H9 (cell line): ENCODE data around the gene PLEK. TPM values are rescaled to one million over a fixed set of nuclear protein-coding genes. Genes with fewer than 3 reads are reported as not detected.

ENCODE experiments used
- DNase-seq: peaks from one replicate; pipeline ENCODE4 v3.0.0-alpha.2; 2017
- H2AFZ ChIP-seq: one replicate; pipeline ENCODE4 v1.6.1; 2013; ENCODE audit warnings: mild to moderate bottlenecking, low read length, control low read depth, moderate library complexity
- H2AK5ac ChIP-seq: 2 replicates; pipeline ENCODE4 v1.6.1; 2013; ENCODE audit warnings: low read length, control low read depth, mixed read lengths; ENCODE audit not compliant: insufficient read length
- H2BK120ac ChIP-seq: one replicate; pipeline ENCODE4 v1.6.1; 2013; ENCODE audit warnings: low read depth, mild to moderate bottlenecking, low read length, control low read depth, inconsistent platforms; ENCODE audit not compliant: poor library complexity, severe bottlenecking
- H2BK12ac ChIP-seq: 2 replicates; pipeline ENCODE4 v1.6.1; 2013; ENCODE audit warnings: low read length, control low read depth, mixed read lengths, low read depth; ENCODE audit not compliant: insufficient read length
- H2BK15ac ChIP-seq: 2 replicates; pipeline ENCODE4 v1.6.1; 2013; ENCODE audit warnings: low read depth, low read length, control low read depth
- H2BK20ac ChIP-seq: one replicate; pipeline ENCODE4 v1.6.1; 2013; ENCODE audit warnings: low read depth, mild to moderate bottlenecking, low read length, control low read depth, inconsistent platforms; ENCODE audit not compliant: poor library complexity, severe bottlenecking
- H2BK5ac ChIP-seq: 2 replicates; pipeline ENCODE4 v1.6.1; 2013; ENCODE audit warnings: low read length, control low read depth, mixed read lengths; ENCODE audit not compliant: insufficient read length
- H3K14ac ChIP-seq: 2 replicates; pipeline ENCODE4 v1.6.1; 2013; ENCODE audit warnings: low read length, control low read depth; ENCODE audit not compliant: insufficient read depth
- H3K18ac ChIP-seq: 2 replicates; pipeline ENCODE4 v1.6.1; 2013; ENCODE audit warnings: low read depth, mild to moderate bottlenecking, mixed read lengths, low read length, control low read depth; ENCODE audit not compliant: insufficient read length
- H3K23ac ChIP-seq: 2 replicates; pipeline ENCODE4 v1.6.1; 2013; ENCODE audit warnings: low read length, control low read depth, mixed read lengths, low read depth; ENCODE audit not compliant: insufficient read length
- H3K23me2 ChIP-seq: 2 replicates; pipeline ENCODE4 v1.6.1; 2013; ENCODE audit warnings: low read depth, mild to moderate bottlenecking, mixed read lengths, low read length, control low read depth; ENCODE audit not compliant: insufficient read length, poor library complexity, severe bottlenecking
- H3K27ac ChIP-seq: 2 replicates; pipeline ENCODE4 v1.5.1; 2013; ENCODE audit warnings: low read length, control low read depth, mixed read lengths, low read depth; ENCODE audit not compliant: insufficient read length
- H3K27me3 ChIP-seq: 2 replicates; pipeline ENCODE4 v1.6.1; 2013; ENCODE audit warnings: low read length, control low read depth, inconsistent platforms; ENCODE audit not compliant: insufficient read depth
- H3K4ac ChIP-seq: 2 replicates; pipeline ENCODE4 v1.6.1; 2013; ENCODE audit warnings: low read depth, mild to moderate bottlenecking, control low read depth, inconsistent platforms, low read length, moderate library complexity
- H3K4me1 ChIP-seq: 2 replicates; pipeline ENCODE4 v1.6.1; 2013; ENCODE audit warnings: low read length, control low read depth, inconsistent platforms; ENCODE audit not compliant: insufficient read depth
- H3K4me2 ChIP-seq: 2 replicates; pipeline ENCODE4 v1.6.1; 2013; ENCODE audit warnings: low read length, control low read depth, mixed read lengths; ENCODE audit not compliant: insufficient read length, insufficient read depth
- H3K56ac ChIP-seq: 2 replicates; pipeline ENCODE4 v1.6.1; 2013; ENCODE audit warnings: low read depth, mild to moderate bottlenecking, mixed read lengths, low read length, control low read depth; ENCODE audit not compliant: insufficient read length
- H3K79me1 ChIP-seq: 2 replicates; pipeline ENCODE4 v1.6.1; 2013; ENCODE audit warnings: low read depth, mild to moderate bottlenecking, moderate library complexity, low read length, control low read depth, inconsistent platforms; ENCODE audit not compliant: insufficient read depth, poor library complexity, severe bottlenecking
- H3K79me2 ChIP-seq: 2 replicates; pipeline ENCODE4 v1.6.1; 2013; ENCODE audit warnings: low read length, control low read depth, inconsistent platforms; ENCODE audit not compliant: insufficient read depth
- H3K9ac ChIP-seq: 2 replicates; pipeline ENCODE4 v1.6.1; 2013; ENCODE audit warnings: low read length, control low read depth, mixed read lengths; ENCODE audit not compliant: insufficient read length; ENCODE audit errors: extremely low read depth
- H3K9me3 ChIP-seq: one replicate; pipeline ENCODE4 v1.6.1; 2013; ENCODE audit warnings: low read depth, low read length, inconsistent platforms; ENCODE audit not compliant: control insufficient read depth
- H3T11ph ChIP-seq: one replicate; pipeline ENCODE4 v1.6.1; 2013; ENCODE audit warnings: mild to moderate bottlenecking, low read length, control low read depth, inconsistent platforms
- H4K20me1 ChIP-seq: one replicate; pipeline ENCODE4 v1.6.1; 2013; ENCODE audit not compliant: control insufficient read depth, insufficient read length, insufficient read depth
- H4K5ac ChIP-seq: 2 replicates; pipeline ENCODE4 v1.6.1; 2013; ENCODE audit warnings: low read depth, mild to moderate bottlenecking, mixed read lengths, low read length, control low read depth; ENCODE audit not compliant: insufficient read length
- H4K8ac ChIP-seq: replicated peaks from 2 replicates; pipeline ENCODE4 v1.6.1; 2013; ENCODE audit warnings: low read length, control low read depth, mixed read lengths, low read depth; ENCODE audit not compliant: insufficient read length
- H4K91ac ChIP-seq: 2 replicates; pipeline ENCODE4 v1.6.1; 2013; ENCODE audit warnings: low read depth, mild to moderate bottlenecking, moderate library complexity, mixed read lengths, low read length, control low read depth; ENCODE audit not compliant: insufficient read length
- H3K27ac Mint-ChIP-seq, 3 experiments: 2 replicates in 2 of 3; 3 replicates in 1 of 3; pipeline ENCODE4 v1.8.0; 2020 to 2021; ENCODE audit warnings: mixed read lengths in 3 of 3, mild to moderate bottlenecking in 1 of 3, moderate library complexity in 1 of 3
- H3K27me3 Mint-ChIP-seq: 2 replicates; pipeline ENCODE4 v1.8.0; 2021; ENCODE audit warnings: low read depth, mild to moderate bottlenecking, moderate library complexity, mixed read lengths
- H3K36me3 Mint-ChIP-seq, 3 experiments: 2 replicates in 2 of 3; 3 replicates in 1 of 3; pipeline ENCODE4 v1.8.0; 2020 to 2021; ENCODE audit warnings: low read depth in 3 of 3, mixed read lengths in 3 of 3; ENCODE audit not compliant: insufficient read depth in 1 of 3
- H3K4me1 Mint-ChIP-seq, 2 experiments: 2 replicates each; pipeline ENCODE4 v1.8.0; 2020; ENCODE audit warnings: mixed read lengths in 2 of 2
- H3K4me3 Mint-ChIP-seq, 2 experiments: 2 replicates in 1 of 2; 3 replicates in 1 of 2; pipeline ENCODE4 v1.8.0; 2020 to 2021; ENCODE audit warnings: mild to moderate bottlenecking in 2 of 2, mixed read lengths in 2 of 2, moderate library complexity in 1 of 2
- H3K9me3 Mint-ChIP-seq, 2 experiments: 2 replicates in 1 of 2; 3 replicates in 1 of 2; pipeline ENCODE4 v1.8.0; 2020; ENCODE audit warnings: mild to moderate bottlenecking in 2 of 2, mixed read lengths in 2 of 2, moderate library complexity in 1 of 2
- CTCF ChIP-seq: fragments of 200-600 bp; sonication (generic); conservative IDR thresholded peaks from 3 replicates; pipeline ENCODE4 v1.8.0; 2021; ENCODE audit warnings: antibody characterized with exemption, mild to moderate bottlenecking
- WGBS: extraction: QIAGEN DNeasy Blood & Tissue Kit; methylation state at CpG from one replicate; pipeline ENCODE4 v1.1.7; 2013; ENCODE audit warnings: missing lambda C conversion rate, low lambda C conversion rate, mixed read lengths; ENCODE audit not compliant: insufficient read length; ENCODE audit errors: extremely low coverage; 5-methylcytosine and 5-hydroxymethylcytosine counted together
- total RNA-seq: library from RNA; stranded (reverse); gene quantifications from 2 replicates; pipeline ENCODE4 v1.2.1, GENCODE V29; 2021

The PLEK gene
- total RNA-seq, 1 experiment from 2014 or later, result not detected

- no peaks in the 10 kb centered on the region for H3K36me3 Mint-ChIP-seq
- H3K4me1 Mint-ChIP-seq, result peaks cover under 1 to 7% of the 10 kb centered on the region in 2 experiments; a peak in 3 of 4 replicates
- no CpG with 5 or more reads among the region's 4 CpGs for WGBS
- Histone ChIP-seq H3K18ac (no peak overlapping the region), H4K8ac (no peak overlapping the region), H4K91ac (no peak overlapping the region), H3K9me3 (no peaks in the 10 kb centered on the region), H2BK20ac (no peak overlapping the region), H2BK5ac (no peak overlapping the region), H3K23ac (no peak overlapping the region), H4K20me1 (no peaks in the 10 kb centered on the region), H3K9ac (no peak overlapping the region), H2AFZ (no peak overlapping the region), H2BK15ac (no peak overlapping the region), H3K23me2 (no peaks in the 10 kb centered on the region), H2BK12ac (no peak overlapping the region), H4K5ac (no peak overlapping the region), H2AK5ac (no peak overlapping the region), H3K27me3 (no peaks in the 10 kb centered on the region), H3K4ac (no peak overlapping the region), H3K4me2 (no peak overlapping the region), H3K14ac (no peak overlapping the region), H2BK120ac (no peak overlapping the region), H3K4me1 (no peaks in the 10 kb centered on the region; the same call in 1 of the 2 replicates), H3K79me2 (no peaks in the 10 kb centered on the region), H3K56ac (no peak overlapping the region), H3T11ph (no peak overlapping the region), H3K27ac (no peak overlapping the region), H3K79me1 (no peaks in the 10 kb centered on the region)
- no peaks in the 10 kb centered on the region for H3K27me3 Mint-ChIP-seq
- no peak overlapping the region; a peak in 1 of 5 replicates for H3K4me3 Mint-ChIP-seq
- no peak for DNase-seq
- TF ChIP-seq CTCF, result no peak
- H3K27ac Mint-ChIP-seq, result no peak overlapping the region
- no peaks in the 10 kb centered on the region; a peak in 2 of 5 replicates for H3K9me3 Mint-ChIP-seq
Measured at GRCh38 chr2:68436270-68436669, 71.2 kb downstream of the PLEK start.
